Heart left ventricle (tissue), 16 donors: Measurements from ENCODE around the gene SRGAP1. TPM values are rescaled to one million over a fixed set of nuclear protein-coding genes. Genes with fewer than 3 reads are reported as not detected.

ENCODE experiments used
- ATAC-seq, 4 donors: fragments of 200-7000 bp; cut with Tn5 transposase; one replicate each; pipeline ENCODE4 v1.9.1; 2020 to 2022; ENCODE audit warnings: moderate library complexity in 4 of 4, mild to moderate bottlenecking in 3 of 4, moderate number of reproducible peaks in 1 of 4
- DNase-seq, 5 donors: peaks; one replicate each; pipeline ENCODE4 v3.0.0-alpha.2; 2020
- H3K27ac ChIP-seq, 12 donors: fragments of 200-600 bp; sonication (generic) in 4 of 12; one replicate each; pipeline versions ENCODE4 v1.5.0 to v1.8.0; 2016 to 2022; ENCODE audit warnings: mild to moderate bottlenecking in 2 of 12
- H3K27me3 ChIP-seq, 9 donors: fragments of 200-600 bp; sonication (generic) in 2 of 9; one replicate each; pipeline versions ENCODE4 v1.5.1 to v1.8.0; 2016 to 2022; ENCODE audit warnings: mild to moderate bottlenecking in 3 of 9
- H3K36me3 ChIP-seq, 9 donors: fragments of 200-600 bp; sonication (generic) in 2 of 9; one replicate each; pipeline versions ENCODE4 v1.5.0 to v1.8.0; 2018 to 2022; ENCODE audit warnings: mild to moderate bottlenecking in 2 of 9
- H3K4me1 ChIP-seq, 12 donors: fragments of 200-600 bp; sonication (generic) in 4 of 12; one replicate each; pipeline versions ENCODE4 v1.5.0 to v1.8.0; 2016 to 2022; ENCODE audit warnings: mild to moderate bottlenecking in 3 of 12
- H3K4me3 ChIP-seq, 12 donors: fragments of 200-600 bp; sonication (generic) in 4 of 12; one replicate each; pipeline versions ENCODE4 v1.5.0 to v1.8.0; 2017 to 2022; ENCODE audit warnings: mild to moderate bottlenecking in 9 of 12, moderate library complexity in 4 of 12
- H3K9me3 ChIP-seq, 12 donors: fragments of 200-600 bp; sonication (generic) in 4 of 12; one replicate each; pipeline versions ENCODE4 v1.5.0 to v1.8.0; 2016 to 2022; ENCODE audit warnings: mild to moderate bottlenecking in 1 of 12
- POLR2A ChIP-seq, 2 donors: fragments of 450-650 bp; IDR thresholded peaks; one replicate each; pipeline ENCODE4 v1.6.1; 2017; ENCODE audit warnings: antibody characterized with exemption in 2 of 2, mild to moderate bottlenecking in 2 of 2, moderate library complexity in 2 of 2
- WGBS, 4 donors: extraction: QIAGEN DNeasy Blood & Tissue Kit in 2 of 4; methylation state at CpG; one replicate each; pipeline versions ENCODE4 v1.1.5 to v1.1.7; 2013 to 2018; 5-methylcytosine and 5-hydroxymethylcytosine counted together
- intact Hi-C, 10 donors: fragments of 100-400 bp; cut with DNase I; formaldehyde crosslinking; loops; one replicate each; pipeline versions ENCODE4 v1.11.1 to v1.14.2; 2022
- polyA plus RNA-seq, 2 donors: library from polyadenylated mRNA; stranded (reverse); fragments of 200-250 nt; gene quantifications; one replicate each; pipeline ENCODE4 v1.2.3, GENCODE V29; 2013
- total RNA-seq, 9 donors: library from RNA; depleted of rRNA in 2 of 9; stranded (reverse); fragments of >200 nt in 2 of 9; fragmentation: NEBNext Ultra II Directional in 3 of 9; extraction: Animal tissue kit (Norgen Biotek cat#: 25700) in 3 of 9; gene quantifications; one replicate each; pipeline versions ENCODE4 v1.1.0 to v1.2.4, GENCODE V29; 2016 to 2023
- TF ChIP-seq, protein P1 (sequence below), 12 donors: fragments of 200-600 bp; sonication (generic) in 4 of 12; IDR thresholded peaks; one replicate each; pipeline versions ENCODE4 v1.5.0 to v1.8.0; 2018 to 2022; ENCODE audit warnings: antibody characterized with exemption in 12 of 12, mild to moderate bottlenecking in 5 of 12
- donor health status: ischemic (EF 13 %, LVEDD 7.1; RV severe dilation, severe dysfunction).
- donor health status: healthy with polysubstance abuse.
- donor health status: DM: no; HTN: yes; CAD: no.
- donor health status: DM: no; HTN: no; CAD: no.
- donor health status: ischemic (EF 25% LVEDD 6.9; RV normal size, moderate dysfunction).
- donor health status: ischemic (EF 25% LVEDD 5.7; RV mildly dilated, moderate dysfunction).
- donor health status: healthy.
- donor health status: DM: yes; HTN: yes; CAD: no.
- donor health status: ischemic (EF 35%, LVEDD 5.7; RV mildly dilated, moderate dysfunction).
- donor health status: nonischemic (EF 11% LVEDD 7.7; RV severe dilation, severe dysfunction).
- donor health status: DM: yes; HTN: yes; CAD: no.
- donor health status: PGD.
- donor health status: ischemic (EF 29% LVEDD 5.4; RV normal size, mild dysfunction).
- donor health status: nonischemic (EF 23%, LVEDD 6.1; RV moderate dilation, normal function).

SRGAP1 gene
- total and polyA plus RNA-seq, 11 donors: 1.3 to 10.6 (median 4.5) TPM

DNA sequence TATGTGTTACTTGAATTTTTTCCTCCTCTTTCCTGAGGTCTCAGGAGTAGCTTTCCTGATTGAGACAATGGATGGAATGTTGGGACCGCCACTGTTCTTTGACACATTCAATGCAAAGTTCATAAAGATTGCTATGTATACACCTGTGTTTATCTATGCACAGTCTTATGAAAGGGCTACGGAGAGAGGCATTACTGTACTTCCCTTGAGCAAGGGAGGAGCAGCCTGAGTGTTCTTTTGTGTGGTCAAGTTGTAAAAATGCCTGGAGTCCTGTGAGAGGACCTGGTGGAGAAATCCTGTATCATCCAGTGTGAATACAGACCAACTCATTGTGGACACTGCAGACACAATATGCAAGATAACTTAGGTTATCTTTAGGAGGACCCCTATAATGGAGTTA is 1.2 kb downstream of the SRGAP1 start:
- 42 to 52% (median 45%) methylated on average over 2 of the region's 2 CpGs for WGBS, 4 donors
- Histone ChIP-seq H3K9me3 (no peaks in the 10 kb centered on the region), H3K27me3 (no peaks in the 10 kb centered on the region), H3K36me3 (no peaks in the 10 kb centered on the region), H3K4me3 (peak overlapping the region in 9 of 12 donors; percentile 63 to 100 (median 94)), H3K27ac (peak overlapping the region in 1 of 12 donors; percentile 95), H3K4me1 (peaks cover 0 to 36% (median 9%) of the 10 kb centered on the region in 12 donors)
- no peak for ATAC-seq
- no peak for DNase-seq
- TF ChIP-seq, protein P1, sequence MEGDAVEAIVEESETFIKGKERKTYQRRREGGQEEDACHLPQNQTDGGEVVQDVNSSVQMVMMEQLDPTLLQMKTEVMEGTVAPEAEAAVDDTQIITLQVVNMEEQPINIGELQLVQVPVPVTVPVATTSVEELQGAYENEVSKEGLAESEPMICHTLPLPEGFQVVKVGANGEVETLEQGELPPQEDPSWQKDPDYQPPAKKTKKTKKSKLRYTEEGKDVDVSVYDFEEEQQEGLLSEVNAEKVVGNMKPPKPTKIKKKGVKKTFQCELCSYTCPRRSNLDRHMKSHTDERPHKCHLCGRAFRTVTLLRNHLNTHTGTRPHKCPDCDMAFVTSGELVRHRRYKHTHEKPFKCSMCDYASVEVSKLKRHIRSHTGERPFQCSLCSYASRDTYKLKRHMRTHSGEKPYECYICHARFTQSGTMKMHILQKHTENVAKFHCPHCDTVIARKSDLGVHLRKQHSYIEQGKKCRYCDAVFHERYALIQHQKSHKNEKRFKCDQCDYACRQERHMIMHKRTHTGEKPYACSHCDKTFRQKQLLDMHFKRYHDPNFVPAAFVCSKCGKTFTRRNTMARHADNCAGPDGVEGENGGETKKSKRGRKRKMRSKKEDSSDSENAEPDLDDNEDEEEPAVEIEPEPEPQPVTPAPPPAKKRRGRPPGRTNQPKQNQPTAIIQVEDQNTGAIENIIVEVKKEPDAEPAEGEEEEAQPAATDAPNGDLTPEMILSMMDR (IDR thresholded peaks at IDR 0.05): no peak
- TF ChIP-seq POLR2A (IDR thresholded peaks at IDR 0.05): no peak
- intact Hi-C loops: loop anchor here (2.0 to 10.0 kb wide), 9 partner anchors 87 to 559 kb away; partner anchors contain the start of genes C12orf56 (in 1 of the 10) and XPOT (in 1 of the 10)

GRCh38 chr12:63846238-63846967 is 1.9 kb downstream of the SRGAP1 start:
- 88 to 92% (median 89%) methylated on average over 6 of the region's 6 CpGs for WGBS, 4 donors
- Histone ChIP-seq H3K36me3 (no peaks in the 10 kb centered on the region), H3K4me1 (peaks cover 0 to 36% (median 9%) of the 10 kb centered on the region in 12 donors), H3K27me3 (no peaks in the 10 kb centered on the region), H3K27ac (no peak overlapping the region), H3K4me3 (peak overlapping the region in 5 of 12 donors; percentile 1 to 100 (median 95)), H3K9me3 (no peaks in the 10 kb centered on the region)
- DNase-seq (no peak), ATAC-seq (no peak)
- intact Hi-C loops: loop anchor here in 7 of 10 donors (5.0 to 10.0 kb wide), 7 partner anchors 86 to 558 kb away; partner anchors contain the start of genes C12orf56 (in 1 of the 7) and XPOT (in 1 of the 7)
- no peak for TF ChIP-seq POLR2A (IDR thresholded peaks at IDR 0.05)
- TF ChIP-seq, protein P1 (IDR thresholded peaks at IDR 0.05): no peak

DNA sequence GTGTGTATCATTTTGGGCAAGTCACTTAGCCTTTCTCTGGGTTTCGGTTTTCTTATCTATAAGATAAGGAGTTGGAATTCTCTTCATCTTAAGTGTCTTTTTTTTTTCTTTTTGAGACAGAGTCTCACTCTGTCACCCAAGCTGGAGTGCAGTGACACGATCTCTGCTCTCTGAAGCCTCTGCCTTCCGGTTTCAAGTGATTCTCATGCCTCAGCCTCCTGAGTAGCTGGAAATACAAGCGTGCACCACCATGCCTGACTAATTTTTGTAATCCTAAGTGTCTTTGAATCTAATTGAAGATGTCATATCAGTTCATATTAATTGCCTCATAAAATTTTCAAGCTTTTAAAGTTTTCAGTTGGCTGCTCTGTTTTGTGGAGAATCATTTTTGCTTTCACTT is 4.0 kb downstream of the SRGAP1 start:
- ATAC-seq (no peak), DNase-seq (no peak)
- Histone ChIP-seq H3K27me3 (no peaks in the 10 kb centered on the region), H3K27ac (no peak overlapping the region), H3K4me3 (no peak overlapping the region), H3K36me3 (no peaks in the 10 kb centered on the region), H3K4me1 (peaks cover 0 to 30% (median 9%) of the 10 kb centered on the region in 12 donors), H3K9me3 (no peaks in the 10 kb centered on the region)
- WGBS, 4 donors: 66 to 80% (median 77%) methylated on average over 4 of the region's 4 CpGs
- intact Hi-C loops: loop anchor here in 7 of 10 donors (5.0 to 10.0 kb wide), 7 partner anchors 84 to 556 kb away; partner anchors contain the start of genes C12orf56 (in 1 of the 7) and XPOT (in 1 of the 7)
- no peak for TF ChIP-seq POLR2A (IDR thresholded peaks at IDR 0.05)
- TF ChIP-seq, protein P1 (IDR thresholded peaks at IDR 0.05): no peak

DNA sequence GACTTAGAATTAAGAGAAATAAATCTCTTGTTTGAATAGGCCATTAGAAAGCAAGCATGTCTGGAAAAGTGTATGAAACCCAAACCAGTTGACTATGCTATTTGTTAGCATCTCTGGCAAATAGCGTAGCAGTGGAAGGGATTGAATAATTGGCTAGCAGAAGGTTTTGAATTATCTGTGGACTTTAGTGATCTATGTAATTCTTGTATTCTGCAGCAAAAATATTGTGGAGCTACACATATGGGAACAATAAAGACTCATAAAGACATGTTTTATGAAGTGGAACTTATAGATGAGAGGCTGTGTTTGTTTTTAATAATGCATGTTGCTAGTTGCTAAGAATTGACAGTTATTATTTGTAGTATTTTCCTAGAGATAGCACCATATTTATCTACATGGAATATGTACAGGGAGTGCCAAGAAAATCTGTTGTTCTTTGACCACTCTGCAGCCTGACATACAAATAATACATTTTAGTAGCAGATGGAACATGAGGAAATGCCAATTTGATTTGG is 4.7 kb downstream of the SRGAP1 start:
- Histone ChIP-seq H3K4me1 (peaks cover 0 to 30% (median 9%) of the 10 kb centered on the region in 12 donors), H3K4me3 (no peak overlapping the region), H3K27ac (no peak overlapping the region), H3K27me3 (no peaks in the 10 kb centered on the region), H3K9me3 (no peaks in the 10 kb centered on the region), H3K36me3 (no peaks in the 10 kb centered on the region)
- no peak for ATAC-seq
- TF ChIP-seq, protein P1 (IDR thresholded peaks at IDR 0.05): no peak
- TF ChIP-seq POLR2A (IDR thresholded peaks at IDR 0.05): no peak
- WGBS, 4 donors: 85 to 90% (median 89%) methylated on average over 1 of the region's 1 CpG
- intact Hi-C loops: loop anchor here in 7 of 10 donors (5.0 to 10.0 kb wide), 7 partner anchors 83 to 556 kb away; partner anchors contain the start of genes C12orf56 (in 1 of the 7) and XPOT (in 1 of the 7)
- DNase-seq: no peak
